Bronchial epithelial cell (primary cell): ENCODE results near the gene ALS2CL. TPM values are rescaled to one million over a fixed set of nuclear protein-coding genes. Genes with fewer than 3 reads are reported as not detected.

ENCODE experiments used
- DNase-seq: peaks from one replicate; pipeline ENCODE4 v3.0.0-alpha.2; 2010; ENCODE audit warnings: low read depth
- FAIRE-seq: peaks from 2 replicates; lab custom pipeline; 2011; peaks lifted over from hg19 to GRCh38; lab: Jason Lieb, UNC
- H3K27me3 ChIP-seq: 2 replicates; pipeline ENCODE4 v1.5.1; 2011; ENCODE audit warnings: low read length; ENCODE audit not compliant: control insufficient read depth, insufficient read depth
- H3K36me3 ChIP-seq: 2 replicates; pipeline ENCODE4 v1.5.1; 2011; ENCODE audit warnings: low read length; ENCODE audit not compliant: control insufficient read depth, insufficient read depth
- H3K4me3 ChIP-seq: 2 replicates; pipeline ENCODE4 v1.5.1; 2011; ENCODE audit warnings: mild to moderate bottlenecking, low read depth, low read length, control low read depth
- CTCF ChIP-seq: IDR thresholded peaks from 2 replicates; pipeline ENCODE4 v1.5.1; 2011; ENCODE audit warnings: mild to moderate bottlenecking, moderate library complexity, low read length, control low read depth, inconsistent platforms; ENCODE audit not compliant: insufficient read depth, severe bottlenecking
- total RNA-seq: library from RNA; depleted of rRNA; stranded (reverse); fragments of >200 nt; gene quantifications from 2 replicates; pipeline ENCODE4 v1.2.1, GENCODE V29; 2014

ALS2CL gene
- total RNA-seq, 1 donor from 2014 or later, result 163 TPM

GRCh38 chr3:46694520-46694919, 1.0 kb upstream of the ALS2CL start:
- peaks cover 10% of the 10 kb centered on the region for H3K36me3 ChIP-seq
- no peak for TF ChIP-seq CTCF
- H3K4me3 ChIP-seq, result no peak overlapping the region
- H3K27me3 ChIP-seq, result no peaks in the 10 kb centered on the region
- no peak for FAIRE-seq
- DNase-seq, result no peak

GRCh38 chr3:46693892-46694226, 380 bp upstream of the ALS2CL start:
- H3K36me3 ChIP-seq, result peaks cover 15% of the 10 kb centered on the region
- H3K4me3 ChIP-seq, result peak overlapping the region; percentile 97
- FAIRE-seq (no peak), DNase-seq (no peak)
- TF ChIP-seq CTCF, result no peak
- no peaks in the 10 kb centered on the region for H3K27me3 ChIP-seq

GRCh38 chr3:46692566-46692990, 901 bp downstream of the ALS2CL start:
- FAIRE-seq (peak; percentile 99), DNase-seq (peak; percentile 95)
- no peak for TF ChIP-seq CTCF
- peak overlapping the region; percentile 97 for H3K4me3 ChIP-seq
- H3K27me3 ChIP-seq, result no peaks in the 10 kb centered on the region
- H3K36me3 ChIP-seq, result peaks cover 26% of the 10 kb centered on the region

GRCh38 chr3:46690798-46691197, 2.7 kb downstream of the ALS2CL start:
- Histone ChIP-seq H3K4me3 (peak overlapping the region; percentile 5), H3K27me3 (no peaks in the 10 kb centered on the region), H3K36me3 (peaks cover 43% of the 10 kb centered on the region)
- TF ChIP-seq CTCF, result no peak
- peak; percentile 57 for DNase-seq
- no peak for FAIRE-seq

- no peak for DNase-seq
- Histone ChIP-seq H3K36me3 (peaks cover 86% of the 10 kb centered on the region), H3K27me3 (no peaks in the 10 kb centered on the region), H3K4me3 (no peak overlapping the region)
- TF ChIP-seq CTCF, result no peak
- FAIRE-seq, result no peak
Observed at GRCh38 chr3:46685446-46685845, 8.0 kb downstream of the ALS2CL start.

GRCh38 chr3:46684891-46685290, 8.6 kb downstream of the ALS2CL start:
- no peak for TF ChIP-seq CTCF
- H3K27me3 ChIP-seq, result no peaks in the 10 kb centered on the region
- FAIRE-seq (no peak), DNase-seq (no peak)
- H3K36me3 ChIP-seq, result peaks cover 89% of the 10 kb centered on the region
- no peak overlapping the region for H3K4me3 ChIP-seq
